GM12891 (cell line): ENCODE measurements around the gene SHROOM4.

ENCODE experiments used
- PAX5 ChIP-seq: IDR thresholded peaks from 2 replicates; pipeline ENCODE4 v1.6.1; 2011; ENCODE audit warnings: low read length, moderate library complexity, mild to moderate bottlenecking; ENCODE audit not compliant: insufficient read depth, severe bottlenecking
- POLR2A ChIP-seq: IDR thresholded peaks from 2 replicates; pipeline ENCODE4 v1.6.1; 2011; ENCODE audit warnings: low read depth, low read length, control low read depth
- POLR2AphosphoS5 ChIP-seq: IDR thresholded peaks from 2 replicates; pipeline ENCODE4 v1.6.1; 2011; ENCODE audit warnings: low read depth, low read length, control low read depth
- POU2F2 ChIP-seq: IDR thresholded peaks from 2 replicates; pipeline ENCODE4 v1.6.1; 2011; ENCODE audit warnings: low read depth, mild to moderate bottlenecking, control low read depth, low read length, moderate library complexity
- SPI1 ChIP-seq: IDR thresholded peaks from 2 replicates; pipeline ENCODE4 v1.6.1; 2011; ENCODE audit warnings: low read depth, low read length, control low read depth
- TAF1 ChIP-seq: IDR thresholded peaks from 2 replicates; pipeline ENCODE4 v1.6.1; 2011; ENCODE audit warnings: low read depth, low read length, control low read depth

DNA sequence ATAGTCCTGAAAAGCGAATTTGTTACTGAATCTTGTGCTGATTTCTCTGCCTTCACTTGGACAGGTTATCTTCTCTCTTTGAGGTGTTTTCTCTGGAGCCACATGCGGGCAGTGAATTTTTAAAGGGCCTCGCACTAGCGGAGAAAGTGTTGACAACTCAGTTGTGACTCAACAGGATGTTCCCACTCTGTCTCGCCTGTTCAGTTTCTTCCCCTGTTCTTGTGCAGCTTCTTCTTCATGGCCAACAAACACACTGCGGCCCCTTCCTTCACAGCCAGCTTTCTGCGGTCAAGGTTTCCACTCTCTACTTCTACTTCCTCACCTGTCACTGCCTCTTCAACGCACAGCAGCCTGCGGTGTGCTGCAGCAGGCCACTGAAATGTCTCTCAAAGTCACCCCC is 1.1 kb upstream of the SHROOM4 start:
- TF ChIP-seq POLR2A (no peak), TAF1 (no peak), POLR2AphosphoS5 (no peak), SPI1 (no peak), PAX5 (no peak), POU2F2 (no peak)
